GM23338 (cell line): ENCODE data around the gene CACNA1C. TPM values are rescaled to one million over a fixed set of nuclear protein-coding genes. Genes with fewer than 3 reads are reported as not detected.

Experiments
- ATAC-seq: fragments of 200-7000 bp; cut with Tn5 transposase; 3 replicates; pipeline ENCODE4 v1.9.1; 2020
- DNase-seq: peaks from one replicate; pipeline ENCODE4 v3.0.0-alpha.2; 2015; ENCODE audit warnings: low spot score
- H2AFZ ChIP-seq: fragments of 200-600 bp; sonication (generic); 2 replicates; pipeline ENCODE4 v1.8.0; 2016; ENCODE audit warnings: antibody characterized with exemption, mild to moderate bottlenecking, moderate library complexity
- H3F3A ChIP-seq: fragments of 200-600 bp; sonication (generic); replicated peaks from 2 replicates; pipeline ENCODE4 v1.8.0; 2017; ENCODE audit warnings: antibody characterized with exemption, mixed run types, low read depth
- H3K27ac ChIP-seq: fragments of 200-600 bp; sonication (generic); 2 replicates; pipeline ENCODE4 v1.6.1; 2016; ENCODE audit warnings: low read depth
- H3K27me3 ChIP-seq: fragments of 200-600 bp; sonication (generic); 2 replicates; pipeline ENCODE4 v1.8.0; 2016; ENCODE audit warnings: mild to moderate bottlenecking, mixed run types, moderate library complexity; ENCODE audit not compliant: insufficient read depth
- H3K36me3 ChIP-seq: fragments of 200-600 bp; sonication (generic); 2 replicates; pipeline ENCODE4 v1.8.0; 2016; ENCODE audit warnings: mild to moderate bottlenecking; ENCODE audit not compliant: insufficient read depth
- H3K4me1 ChIP-seq: fragments of 200-600 bp; sonication (generic); 2 replicates; pipeline ENCODE4 v1.8.0; 2016; ENCODE audit warnings: mild to moderate bottlenecking, moderate library complexity; ENCODE audit not compliant: insufficient read depth
- H3K4me2 ChIP-seq: fragments of 200-600 bp; sonication (generic); 2 replicates; pipeline ENCODE4 v1.7.1; 2017; ENCODE audit warnings: mixed run types
- H3K4me3 ChIP-seq: fragments of 200-600 bp; sonication (generic); 2 replicates; pipeline ENCODE4 v1.6.1; 2016; ENCODE audit warnings: mixed run types
- H3K79me2 ChIP-seq: fragments of 200-600 bp; sonication (generic); replicated peaks from 2 replicates; pipeline ENCODE4 v1.8.0; 2017; ENCODE audit warnings: mild to moderate bottlenecking; ENCODE audit not compliant: insufficient read depth
- H3K9me2 ChIP-seq: fragments of 200-600 bp; sonication (generic); 2 replicates; pipeline ENCODE4 v1.8.0; 2017; ENCODE audit not compliant: insufficient read depth
- H4K20me1 ChIP-seq: fragments of 200-600 bp; sonication (generic); replicated peaks from 2 replicates; pipeline ENCODE4 v1.8.0; 2017; ENCODE audit warnings: mild to moderate bottlenecking; ENCODE audit not compliant: insufficient read depth
- H3K27ac Mint-ChIP-seq: 2 replicates; pipeline ENCODE4 v1.8.0; 2020; ENCODE audit warnings: inconsistent platforms, mild to moderate bottlenecking, moderate library complexity, mixed read lengths
- H3K27me3 Mint-ChIP-seq: 3 replicates; pipeline ENCODE4 v1.8.0; 2022; ENCODE audit warnings: low read depth, mild to moderate bottlenecking, moderate library complexity, mixed read lengths, inconsistent platforms; ENCODE audit not compliant: insufficient read depth, poor library complexity
- H3K36me3 Mint-ChIP-seq: 3 replicates; pipeline ENCODE4 v1.8.0; 2021; ENCODE audit warnings: low read depth, mild to moderate bottlenecking, inconsistent platforms, moderate library complexity, mixed read lengths
- H3K4me1 Mint-ChIP-seq: 3 replicates; pipeline ENCODE4 v1.8.0; 2020; ENCODE audit warnings: mild to moderate bottlenecking, inconsistent platforms, mixed read lengths
- H3K4me3 Mint-ChIP-seq: 3 replicates; pipeline ENCODE4 v1.8.0; 2021; ENCODE audit warnings: moderate library complexity, mild to moderate bottlenecking, inconsistent platforms, mixed read lengths
- H3K9me3 Mint-ChIP-seq: 3 replicates; pipeline ENCODE4 v1.8.0; 2020; ENCODE audit warnings: moderate library complexity, mild to moderate bottlenecking, inconsistent platforms, mixed read lengths
- CREB1 ChIP-seq: fragments of 250-450 bp; sonication (Bioruptor Pico); IDR thresholded peaks from 2 replicates; pipeline ENCODE4 v1.5.0; 2020; ENCODE audit warnings: low read depth, mild to moderate bottlenecking, moderate library complexity
- EZH2 ChIP-seq: fragments of 200-600 bp; sonication (generic); IDR thresholded peaks from one replicate; pipeline ENCODE4 v1.8.0; 2017; ENCODE audit warnings: antibody characterized with exemption, mild to moderate bottlenecking, low read depth; ENCODE audit not compliant: unreplicated experiment
- EZH2phosphoT487 ChIP-seq: fragments of 200-600 bp; sonication (generic); IDR thresholded peaks from one replicate; pipeline ENCODE4 v1.8.1; 2018; ENCODE audit warnings: antibody characterized with exemption; ENCODE audit not compliant: unreplicated experiment
- JUNB ChIP-seq: IDR thresholded peaks from one replicate; pipeline ENCODE4 v1.6.1; 2016; ENCODE audit warnings: antibody characterized with exemption; ENCODE audit not compliant: unreplicated experiment
- NANOG ChIP-seq: IDR thresholded peaks from 2 replicates; pipeline ENCODE4 v1.6.1; 2016; ENCODE audit warnings: antibody characterized with exemption, borderline replicate concordance
- POLR2AphosphoS5 ChIP-seq: IDR thresholded peaks from 2 replicates; pipeline ENCODE4 v1.6.1; 2016; ENCODE audit warnings: antibody characterized with exemption, low read depth
- ZNF114 ChIP-seq: fragments of 250-450 bp; sonication (Bioruptor Pico); IDR thresholded peaks from 2 replicates; pipeline ENCODE4 v1.5.0; 2020; ENCODE audit warnings: mild to moderate bottlenecking, moderate library complexity
- ZNF462 ChIP-seq: fragments of 250-450 bp; sonication (Bioruptor Pico); IDR thresholded peaks from 2 replicates; pipeline ENCODE4 v1.5.0; 2020; ENCODE audit warnings: mild to moderate bottlenecking, moderate library complexity
- polyA plus RNA-seq: library from polyadenylated mRNA; unstranded; fragments of >200 nt; fragmentation: Nextera tagmentation; extraction: Ambion mirVana; gene quantifications from 2 replicates; pipeline ENCODE4 v1.2.1, GENCODE V29; 2016
- total RNA-seq: library from RNA; depleted of rRNA; stranded (reverse); fragments of >200 nt; shearing (Covaris generic); gene quantifications from 2 replicates; pipeline ENCODE4 v1.2.3, GENCODE V29; 2014
- TF ChIP-seq, protein P1 (sequence below), 2 experiments: fragments of 200-600 bp in 1 of 2; sonication (generic) in 1 of 2; conservative IDR thresholded peaks; 2 replicates each; pipeline versions ENCODE4 v1.5.1 to v1.6.1; 2016 to 2017; ENCODE audit warnings: antibody characterized with exemption in 2 of 2, low read depth in 2 of 2, mild to moderate bottlenecking in 2 of 2, moderate library complexity in 1 of 2

Gene CACNA1C
- total and polyA plus RNA-seq, 2 experiments from 2014 or later = 0.78 to 2.1 TPM

- H3K27me3 ChIP-seq = no peaks in the 10 kb centered on the region
- Mint-ChIP-seq H3K36me3 (no peaks in the 10 kb centered on the region), H3K9me3 (no peaks in the 10 kb centered on the region), H3K4me1 (peaks cover 54% of the 10 kb centered on the region), H3K27ac (no peak overlapping the region), H3K27me3 (peaks cover 9% of the 10 kb centered on the region), H3K4me3 (no peak overlapping the region)
- no peaks in the 10 kb centered on the region for H3K36me3 ChIP-seq
- DNase-seq (no peak), ATAC-seq (no peak)
- no peaks in the 10 kb centered on the region for H3F3A ChIP-seq
- no peaks in the 10 kb centered on the region for H3K79me2 ChIP-seq
- no peak overlapping the region for H2AFZ ChIP-seq
- H3K4me2 ChIP-seq = no peak overlapping the region
- no peak overlapping the region for H3K4me3 ChIP-seq
- H3K27ac ChIP-seq = no peak overlapping the region
- peaks cover 24% of the 10 kb centered on the region for H3K4me1 ChIP-seq
- H3K9me2 ChIP-seq = no peaks in the 10 kb centered on the region
- no peaks in the 10 kb centered on the region for H4K20me1 ChIP-seq
- TF ChIP-seq, protein P1, sequence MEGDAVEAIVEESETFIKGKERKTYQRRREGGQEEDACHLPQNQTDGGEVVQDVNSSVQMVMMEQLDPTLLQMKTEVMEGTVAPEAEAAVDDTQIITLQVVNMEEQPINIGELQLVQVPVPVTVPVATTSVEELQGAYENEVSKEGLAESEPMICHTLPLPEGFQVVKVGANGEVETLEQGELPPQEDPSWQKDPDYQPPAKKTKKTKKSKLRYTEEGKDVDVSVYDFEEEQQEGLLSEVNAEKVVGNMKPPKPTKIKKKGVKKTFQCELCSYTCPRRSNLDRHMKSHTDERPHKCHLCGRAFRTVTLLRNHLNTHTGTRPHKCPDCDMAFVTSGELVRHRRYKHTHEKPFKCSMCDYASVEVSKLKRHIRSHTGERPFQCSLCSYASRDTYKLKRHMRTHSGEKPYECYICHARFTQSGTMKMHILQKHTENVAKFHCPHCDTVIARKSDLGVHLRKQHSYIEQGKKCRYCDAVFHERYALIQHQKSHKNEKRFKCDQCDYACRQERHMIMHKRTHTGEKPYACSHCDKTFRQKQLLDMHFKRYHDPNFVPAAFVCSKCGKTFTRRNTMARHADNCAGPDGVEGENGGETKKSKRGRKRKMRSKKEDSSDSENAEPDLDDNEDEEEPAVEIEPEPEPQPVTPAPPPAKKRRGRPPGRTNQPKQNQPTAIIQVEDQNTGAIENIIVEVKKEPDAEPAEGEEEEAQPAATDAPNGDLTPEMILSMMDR (conservative IDR thresholded peaks at IDR 0.05; ENCODE audit: low read depth in 2 of 2) = no peak
- TF ChIP-seq EZH2 (no peak), NANOG (no peak), ZNF462 (CRISPR knock-in tag) (no peak), CREB1 (CRISPR knock-in tag) (no peak), ZNF114 (no peak), JUNB (no peak), EZH2phosphoT487 (no peak), POLR2AphosphoS5 (no peak)
These were observed 361.4 kb downstream of the CACNA1C start for GRCh38 chr12:2413999-2414792.
